ENCODE results near the gene ROR1.

The ROR1 gene

GRCh38 chr1:63859480-63860275 is 85.9 kb downstream of the ROR1 start:
- no peak for DNase-seq

- no peak for DNase-seq
Measured at GRCh38 chr1:63861052-63861691, 87.4 kb downstream of the ROR1 start.

GRCh38 chr1:63863145-63863544 is 89.3 kb downstream of the ROR1 start:
- DNase-seq, result no peak

DNA sequence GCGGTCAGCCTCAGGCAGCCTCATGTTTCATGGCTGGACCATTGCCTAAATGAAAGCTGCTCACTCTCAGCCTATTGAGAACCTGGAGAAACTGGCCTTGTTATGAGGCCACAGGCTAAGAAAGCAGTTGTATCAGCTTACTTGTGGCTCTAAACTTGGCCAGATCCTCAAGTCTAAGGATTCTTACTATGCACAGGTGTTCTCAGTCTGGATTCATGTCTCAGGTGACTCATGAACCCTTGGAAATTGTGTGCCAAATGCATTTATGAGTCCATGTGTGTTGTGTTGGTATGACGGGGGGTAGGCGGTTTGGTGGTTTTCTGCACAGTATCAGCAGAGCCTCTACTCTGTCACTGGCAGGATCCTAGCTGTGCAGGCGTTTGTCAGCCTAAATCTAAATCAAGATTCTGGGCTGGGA is 90.4 kb downstream of the ROR1 start:
- no peak for DNase-seq

- DNase-seq, result no peak
Measured at GRCh38 chr1:63865561-63865960, 91.7 kb downstream of the ROR1 start.

GRCh38 chr1:63866084-63866483 is 92.3 kb downstream of the ROR1 start:
- DNase-seq, result no peak

DNA sequence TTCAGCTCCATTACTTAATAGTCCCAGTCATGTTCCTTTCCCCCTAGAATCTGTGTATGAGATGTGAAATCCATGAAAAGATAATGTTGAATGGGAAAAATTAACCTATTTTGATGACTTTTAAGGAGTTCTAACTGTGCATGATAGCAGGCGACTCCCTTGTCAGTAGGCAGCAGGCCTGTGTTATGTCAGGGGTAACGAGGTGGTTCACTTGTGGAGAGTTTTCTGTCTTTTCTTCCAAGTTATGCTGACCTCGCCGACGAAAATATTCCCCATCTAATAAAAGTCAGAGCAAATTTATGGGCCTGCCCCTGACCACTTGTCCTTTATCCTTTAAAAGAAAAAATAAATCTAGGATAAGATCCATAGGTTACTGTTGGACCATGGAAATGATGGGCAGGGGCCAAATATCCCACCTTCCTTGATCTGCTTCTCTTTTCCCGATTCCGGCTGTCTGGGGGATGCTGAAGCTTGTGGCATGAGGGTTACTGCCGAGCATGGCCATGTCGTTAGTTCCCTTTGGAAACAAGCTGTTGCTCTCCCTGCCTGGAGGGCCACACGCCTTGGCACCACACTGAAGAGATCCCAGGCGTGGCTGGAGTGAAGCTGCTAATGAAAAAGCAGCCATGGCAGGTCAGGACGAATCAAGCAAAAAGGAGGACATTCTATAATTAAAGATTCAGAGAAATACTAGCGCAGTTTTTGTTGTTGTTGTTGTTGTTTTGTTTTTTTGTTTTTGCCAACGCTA is 93.8 kb downstream of the ROR1 start:
- DNase-seq, result no peak

DNA sequence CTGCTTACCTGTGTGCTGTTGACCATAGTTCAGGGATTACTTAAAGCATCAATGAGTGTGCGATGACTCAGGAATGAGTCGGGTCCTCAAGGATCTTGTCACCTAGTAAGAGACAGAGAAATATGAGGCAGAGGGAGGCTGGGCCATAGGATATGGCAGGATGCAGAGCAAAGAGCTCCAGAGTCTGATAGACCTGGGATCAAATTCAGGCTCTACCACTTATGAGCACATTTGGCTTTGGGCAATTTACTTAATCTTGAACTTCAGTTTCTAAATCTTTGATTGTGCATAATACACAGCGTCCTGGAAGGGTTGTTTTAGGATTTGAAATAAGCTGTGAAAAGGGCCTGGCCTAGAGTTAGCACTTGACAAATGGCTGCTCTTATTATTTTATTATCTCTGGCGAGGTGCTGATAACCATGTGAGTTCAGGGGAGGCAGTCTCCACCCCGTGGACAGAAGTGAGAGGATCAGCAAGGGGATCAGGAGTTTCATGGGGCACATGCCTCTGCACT is 94.5 kb downstream of the ROR1 start:
- DNase-seq, result no peak

DNA sequence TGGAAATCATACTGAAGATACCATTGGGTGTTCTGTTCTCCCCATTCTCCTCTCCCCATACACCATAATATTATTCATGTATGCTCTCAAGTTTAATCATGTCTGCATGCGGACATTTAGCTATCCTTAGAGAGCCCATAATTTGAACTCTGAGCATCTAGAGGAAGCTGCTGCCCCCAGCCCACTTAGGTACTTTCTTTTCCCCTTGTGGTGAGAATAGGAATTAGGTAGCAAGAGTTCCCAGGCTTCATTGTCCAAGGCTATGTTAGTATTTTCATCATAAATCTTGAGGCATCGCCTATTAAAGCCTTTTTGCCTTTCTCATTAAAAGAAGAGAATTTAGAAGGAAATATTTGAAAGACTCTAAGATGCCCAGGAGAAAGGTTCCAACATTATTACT is 96.3 kb downstream of the ROR1 start:
- DNase-seq, result no peak

GRCh38 chr1:63871463-63871862 is 97.6 kb downstream of the ROR1 start:
- no peak for DNase-seq

DNA sequence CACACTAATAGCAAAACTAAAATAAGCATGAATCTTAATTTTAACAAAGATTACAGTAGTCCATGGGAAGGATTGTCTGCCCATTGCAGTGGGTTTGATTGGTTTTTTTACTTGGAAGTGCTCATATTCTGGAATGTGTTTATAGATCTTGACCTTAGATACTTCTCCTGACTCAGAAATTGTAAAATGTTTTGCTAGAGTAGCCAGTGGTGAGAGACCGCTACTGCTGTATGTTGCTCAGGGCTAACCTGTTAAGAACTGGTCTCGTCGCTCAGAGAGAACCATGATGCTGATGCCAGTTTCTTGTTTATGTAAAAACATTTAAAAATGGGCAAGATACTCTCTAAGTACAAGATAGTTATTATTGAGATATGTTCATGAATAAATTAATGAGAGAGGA is 99.9 kb downstream of the ROR1 start:
- DNase-seq, result no peak

DNA sequence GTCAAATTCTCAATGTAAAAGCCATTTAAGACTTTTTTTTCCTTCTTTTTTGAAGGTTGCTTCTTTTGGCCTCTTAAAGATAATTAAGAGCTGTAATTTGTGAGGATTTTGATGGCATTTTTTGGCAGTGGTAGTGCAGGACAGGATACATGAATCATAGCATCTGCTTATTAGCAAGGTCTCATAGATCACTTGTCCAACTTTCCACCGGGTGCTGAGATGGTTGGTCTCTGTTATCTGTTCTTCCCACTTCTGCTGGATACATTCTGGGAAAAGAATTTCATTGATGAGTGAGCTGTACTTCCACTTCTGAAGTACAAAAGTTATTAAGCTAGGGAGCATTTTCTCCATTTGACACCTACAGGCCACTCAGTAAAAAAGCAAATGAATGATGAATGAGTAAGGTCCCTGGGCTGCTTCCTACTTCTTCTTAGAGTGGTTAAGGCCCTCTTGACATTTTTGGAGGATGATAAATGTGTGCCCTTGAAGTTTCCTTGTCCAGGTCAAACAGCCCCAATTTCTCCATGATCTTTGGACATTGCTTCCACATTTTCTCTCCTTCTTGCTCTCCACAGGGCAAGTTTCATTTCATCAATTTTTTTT is 100.6 kb downstream of the ROR1 start:
- no peak for DNase-seq

DNA sequence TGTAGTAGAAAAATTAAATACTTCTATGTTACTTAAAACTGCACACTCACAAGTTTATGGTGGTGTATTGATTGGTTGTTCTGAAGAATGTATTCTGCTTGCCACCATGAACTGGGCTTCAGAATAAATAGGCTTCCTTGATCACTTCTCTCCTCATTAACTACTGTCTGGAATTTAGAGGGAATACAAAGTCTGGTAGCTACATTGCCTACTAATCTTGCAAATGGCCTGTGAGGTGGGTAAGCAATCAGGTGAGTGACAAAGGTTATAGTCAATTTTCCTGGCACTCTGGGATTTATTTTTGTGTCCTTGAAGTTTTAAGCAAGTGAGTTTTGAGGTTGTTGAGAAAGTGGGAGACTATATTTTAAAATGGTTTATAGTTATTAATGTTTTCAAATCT is 101.8 kb downstream of the ROR1 start:
- DNase-seq, result no peak

- DNase-seq, result no peak
Measured at GRCh38 chr1:63877021-63877767, 103.4 kb downstream of the ROR1 start.

GRCh38 chr1:63877816-63878215 is 104.0 kb downstream of the ROR1 start:
- DNase-seq, result no peak

DNA sequence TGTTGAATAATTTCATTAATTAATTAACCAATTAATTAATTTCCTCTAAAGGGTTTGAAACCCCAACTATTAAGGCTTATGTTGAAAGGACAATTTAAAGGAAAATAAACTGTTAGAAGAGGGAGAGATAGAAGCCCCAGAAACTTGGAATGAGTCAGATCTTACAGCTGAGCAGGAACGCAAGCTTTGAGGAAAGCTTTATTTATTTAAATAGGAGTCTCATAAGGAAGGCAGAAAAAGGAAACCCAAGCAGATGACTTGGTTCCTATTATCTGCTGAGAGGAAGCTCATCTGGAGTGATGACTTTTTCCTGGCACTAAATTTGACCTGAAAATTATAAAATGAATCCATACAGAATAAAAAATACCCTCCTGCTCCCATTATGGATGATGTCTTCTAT is 105.1 kb downstream of the ROR1 start:
- DNase-seq, result no peak

GRCh38 chr1:63880958-63881576 is 107.2 kb downstream of the ROR1 start:
- DNase-seq, result no peak

DNA sequence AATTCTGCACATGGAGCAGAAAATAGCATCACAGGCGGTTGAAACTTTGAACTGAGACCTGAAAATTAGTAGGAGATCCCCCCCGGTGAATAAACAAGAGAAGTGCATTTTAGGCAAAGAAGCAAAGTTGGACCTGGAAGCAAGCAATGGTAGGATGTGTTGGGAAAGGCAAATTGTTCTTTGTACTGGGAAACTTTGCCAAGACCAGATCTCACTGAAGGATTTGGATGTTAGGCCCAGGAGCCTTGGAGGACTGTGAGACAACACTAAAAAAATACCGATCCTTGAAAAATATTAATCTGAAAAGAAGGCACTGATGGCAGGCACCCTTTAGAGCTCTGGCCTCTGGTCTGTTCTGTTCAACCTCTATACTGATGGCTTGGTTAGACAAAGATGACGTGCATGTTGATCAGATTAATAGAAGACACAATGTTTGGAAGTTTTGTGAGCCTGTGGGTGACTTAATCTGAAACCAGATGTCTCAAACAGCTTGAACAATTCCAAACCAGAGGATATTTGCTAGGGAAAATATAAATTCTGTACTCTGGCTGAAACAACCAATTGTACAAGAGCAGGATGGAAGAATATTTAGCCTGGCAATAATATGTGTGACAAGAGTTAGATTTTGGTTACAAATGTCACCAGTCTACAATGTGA is 108.4 kb downstream of the ROR1 start:
- DNase-seq, result no peak

DNA sequence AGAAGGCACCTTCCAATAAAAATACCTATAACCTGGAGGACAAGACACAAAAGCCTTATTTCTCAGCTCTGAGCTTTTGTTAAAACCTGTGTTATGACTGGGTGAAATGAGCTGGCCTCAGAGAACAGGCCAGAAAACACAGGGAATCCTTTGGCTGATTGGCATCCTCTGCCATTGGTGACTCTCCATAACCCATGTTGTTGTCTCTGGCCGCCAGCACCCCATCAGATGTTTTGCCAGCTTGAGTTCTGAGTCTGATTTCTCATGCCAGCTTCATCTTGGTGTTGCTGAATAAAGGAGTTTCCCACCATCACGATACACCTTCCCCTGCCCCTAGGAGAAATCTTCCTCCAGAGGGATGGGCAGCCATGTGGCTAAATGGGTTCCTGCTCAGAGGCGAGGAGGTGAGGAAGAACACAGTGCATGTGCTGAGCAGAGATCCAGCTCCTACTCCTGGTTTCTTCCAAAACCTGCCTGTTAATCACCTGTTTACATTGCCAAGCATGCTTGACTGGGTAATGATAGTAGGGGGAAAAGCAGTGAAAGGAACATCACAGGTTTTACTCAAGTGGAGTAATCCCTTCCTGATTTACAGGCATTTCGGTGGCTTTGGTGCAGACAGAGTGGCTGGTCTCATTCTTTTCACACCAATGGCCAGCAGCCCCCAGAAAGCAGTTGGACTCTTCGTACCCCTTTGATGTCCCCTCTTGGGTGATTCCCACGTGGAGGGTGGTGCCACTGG is 109.8 kb downstream of the ROR1 start:
- no peak for DNase-seq

DNA sequence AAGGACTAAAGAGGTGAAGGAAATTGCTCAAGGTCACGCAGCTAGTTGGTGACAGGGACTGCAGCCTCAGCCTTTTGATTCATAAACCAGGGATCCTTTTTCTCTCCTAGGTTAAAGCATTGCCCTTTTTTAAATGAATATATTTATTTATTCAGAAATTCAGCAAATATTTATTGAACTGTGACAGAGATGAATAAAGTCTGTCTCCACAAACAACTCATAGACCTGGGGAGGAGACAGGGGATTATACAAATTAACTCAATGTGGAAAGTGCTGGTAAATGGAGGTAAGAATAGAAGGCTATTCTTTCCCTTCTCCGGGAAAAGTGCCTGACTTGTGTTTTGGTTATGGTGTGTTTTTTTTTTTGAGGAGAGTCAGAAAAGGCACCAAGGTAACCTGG is 110.7 kb downstream of the ROR1 start:
- DNase-seq, result no peak

- no peak for DNase-seq
Measured at GRCh38 chr1:63885899-63886298, 112.1 kb downstream of the ROR1 start.

Measured in right forelimb (tissue), 1 donor.